ACHN (cell line): ENCODE measurements around the gene PLCG1.

Experiments used
- DNase-seq: peaks from one replicate; pipeline ENCODE4 v3.0.0-alpha.2; 2015
- in situ Hi-C: cut with HindIII; loops from 2 replicates; pipeline ENCODE4 v1.10.0; 2017; ENCODE audit warnings: low sequenced_read_pairs, low pct_ligation_motif_present, low pct_unique_long_range_greater_than_20kb

PLCG1 gene

GRCh38 chr20:41219824-41220223 is 82.5 kb downstream of the PLCG1 start:
- in situ Hi-C loops = no loop called here
- no peak for DNase-seq

- in situ Hi-C loops = no loop called here
Measured at GRCh38 chr20:41221614-41222218, 84.4 kb downstream of the PLCG1 start.

GRCh38 chr20:41222296-41222695 is 85.0 kb downstream of the PLCG1 start:
- in situ Hi-C loops = no loop called here
- DNase-seq = no peak

More at GRCh38 chr20:41221614-41222218, 84.4 kb downstream of the PLCG1 start:
- no peak for DNase-seq

- in situ Hi-C loops = no loop called here
- DNase-seq = no peak
Measured at GRCh38 chr20:41222703-41223102, 85.4 kb downstream of the PLCG1 start.

- in situ Hi-C loops = no loop called here
- no peak for DNase-seq
Measured at GRCh38 chr20:41223112-41223511, 85.8 kb downstream of the PLCG1 start.

GRCh38 chr20:41224281-41224680 is 86.9 kb downstream of the PLCG1 start:
- in situ Hi-C loops = no loop called here
- no peak for DNase-seq

- DNase-seq = no peak
- in situ Hi-C loops = no loop called here
Measured at GRCh38 chr20:41225091-41225490, 87.7 kb downstream of the PLCG1 start.

GRCh38 chr20:41226426-41226825 is 89.1 kb downstream of the PLCG1 start:
- in situ Hi-C loops = no loop called here
- no peak for DNase-seq
